Astrocyte of the spinal cord (primary cell): ENCODE results near the gene MRPL36.

ENCODE experiments used
- DNase-seq: peaks from one replicate; pipeline ENCODE4 v3.0.0; 2011; ENCODE audit warnings: low read depth, low spot score
- H3K4me3 ChIP-seq: 2 replicates; pipeline ENCODE4 v1.5.1; 2011; ENCODE audit warnings: low read depth, mild to moderate bottlenecking, low read length, moderate library complexity
- in situ Hi-C: cut with HindIII; loops from 2 replicates; pipeline ENCODE4 v1.10.0; 2017; ENCODE audit warnings: low sequenced_read_pairs
- TF ChIP-seq, protein P1 (sequence below): IDR thresholded peaks from 2 replicates; pipeline ENCODE4 v1.5.1; 2012; ENCODE audit warnings: low read depth, mild to moderate bottlenecking, low read length, inconsistent platforms

The MRPL36 gene

DNA sequence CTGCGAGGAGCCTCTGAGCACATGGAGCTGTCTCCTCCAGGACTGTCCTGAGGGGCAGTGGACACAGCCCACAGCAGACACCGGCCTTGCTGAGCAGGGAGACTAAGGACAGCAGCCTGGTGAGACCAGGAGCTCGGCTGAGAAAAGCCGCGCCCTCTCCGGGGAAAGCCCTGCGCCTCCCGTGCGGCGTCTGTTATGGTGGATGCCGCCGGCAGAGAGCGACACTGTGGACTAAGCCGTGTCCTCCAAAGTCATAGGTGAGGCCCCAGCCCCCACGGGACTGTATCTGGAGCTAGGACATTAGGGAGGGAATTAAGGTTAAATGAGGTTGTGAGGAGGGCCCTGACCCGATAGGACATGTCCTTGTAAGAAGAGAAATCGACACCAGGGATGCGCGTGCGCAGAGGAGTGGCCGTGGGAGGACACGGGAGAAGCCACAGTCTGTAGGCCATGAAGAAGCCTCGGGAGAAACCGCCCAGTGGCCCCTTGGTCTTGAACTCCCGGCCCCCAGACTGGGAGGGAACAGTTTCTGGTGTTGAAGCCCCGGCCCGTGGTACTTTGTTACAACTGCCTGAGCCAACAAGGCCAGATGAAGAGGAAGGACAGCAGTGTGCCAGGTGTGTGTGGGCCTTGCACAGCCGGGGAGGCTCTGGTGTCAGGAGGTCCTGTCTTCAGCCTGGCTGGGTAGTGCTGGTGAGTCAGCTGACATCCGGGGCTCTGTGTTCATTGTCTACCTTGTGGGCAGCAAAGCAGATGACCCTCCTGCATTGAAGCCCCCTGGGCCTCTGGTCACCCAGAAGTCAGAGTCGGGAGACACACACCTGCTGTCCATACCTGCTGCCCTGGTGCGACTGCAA is 22.1 kb downstream of the MRPL36 start:
- H3K4me3 ChIP-seq: no peak overlapping the region
- DNase-seq: no peak
- TF ChIP-seq, protein P1, sequence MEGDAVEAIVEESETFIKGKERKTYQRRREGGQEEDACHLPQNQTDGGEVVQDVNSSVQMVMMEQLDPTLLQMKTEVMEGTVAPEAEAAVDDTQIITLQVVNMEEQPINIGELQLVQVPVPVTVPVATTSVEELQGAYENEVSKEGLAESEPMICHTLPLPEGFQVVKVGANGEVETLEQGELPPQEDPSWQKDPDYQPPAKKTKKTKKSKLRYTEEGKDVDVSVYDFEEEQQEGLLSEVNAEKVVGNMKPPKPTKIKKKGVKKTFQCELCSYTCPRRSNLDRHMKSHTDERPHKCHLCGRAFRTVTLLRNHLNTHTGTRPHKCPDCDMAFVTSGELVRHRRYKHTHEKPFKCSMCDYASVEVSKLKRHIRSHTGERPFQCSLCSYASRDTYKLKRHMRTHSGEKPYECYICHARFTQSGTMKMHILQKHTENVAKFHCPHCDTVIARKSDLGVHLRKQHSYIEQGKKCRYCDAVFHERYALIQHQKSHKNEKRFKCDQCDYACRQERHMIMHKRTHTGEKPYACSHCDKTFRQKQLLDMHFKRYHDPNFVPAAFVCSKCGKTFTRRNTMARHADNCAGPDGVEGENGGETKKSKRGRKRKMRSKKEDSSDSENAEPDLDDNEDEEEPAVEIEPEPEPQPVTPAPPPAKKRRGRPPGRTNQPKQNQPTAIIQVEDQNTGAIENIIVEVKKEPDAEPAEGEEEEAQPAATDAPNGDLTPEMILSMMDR: no peak
- in situ Hi-C loops: no loop called here

DNA sequence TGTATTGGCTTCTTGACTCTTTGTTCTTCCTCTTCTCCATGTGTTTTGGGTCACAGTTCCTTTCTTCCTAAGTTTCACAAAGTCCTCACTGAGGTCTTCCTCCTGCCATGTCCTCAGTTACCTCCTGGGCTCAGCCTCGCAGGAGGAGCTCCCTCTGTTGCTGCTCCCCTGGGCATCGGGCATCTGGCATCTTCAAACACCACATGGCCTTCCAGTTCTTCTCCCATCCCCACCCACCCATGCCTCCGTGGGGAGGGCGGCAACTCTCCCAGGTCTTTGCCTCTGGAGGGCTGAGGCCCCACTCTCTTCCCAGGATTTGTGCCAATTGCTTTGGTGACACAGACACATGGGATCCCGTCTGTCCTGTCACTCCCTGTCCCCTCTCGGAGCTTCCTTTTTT is 22.8 kb downstream of the MRPL36 start:
- DNase-seq: no peak
- no peak overlapping the region for H3K4me3 ChIP-seq
- TF ChIP-seq, protein P1: no peak
- in situ Hi-C loops: no loop called here

DNA sequence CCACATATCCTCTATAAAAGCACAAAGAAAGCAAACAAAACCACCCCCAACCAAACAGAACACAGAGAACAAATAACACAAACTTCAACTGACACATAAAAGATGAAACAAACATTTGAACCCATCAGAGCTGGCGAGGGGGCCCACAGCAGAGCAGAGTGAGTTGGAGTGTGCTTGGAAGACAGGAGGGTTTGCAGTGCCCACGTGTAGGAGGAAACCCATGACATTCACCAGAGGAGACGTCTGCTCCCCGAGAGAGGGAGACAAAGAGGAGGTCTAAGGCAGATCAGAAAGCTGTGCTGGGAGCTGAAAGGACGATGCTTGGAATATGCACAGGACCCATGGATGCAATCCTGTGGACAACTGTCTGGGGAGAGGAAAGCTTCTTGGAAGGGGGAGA is 27.0 kb downstream of the MRPL36 start:
- DNase-seq: peak; percentile 33
- H3K4me3 ChIP-seq: no peak overlapping the region
- TF ChIP-seq, protein P1: peak; percentile 62
- in situ Hi-C loops: no loop called here

DNA sequence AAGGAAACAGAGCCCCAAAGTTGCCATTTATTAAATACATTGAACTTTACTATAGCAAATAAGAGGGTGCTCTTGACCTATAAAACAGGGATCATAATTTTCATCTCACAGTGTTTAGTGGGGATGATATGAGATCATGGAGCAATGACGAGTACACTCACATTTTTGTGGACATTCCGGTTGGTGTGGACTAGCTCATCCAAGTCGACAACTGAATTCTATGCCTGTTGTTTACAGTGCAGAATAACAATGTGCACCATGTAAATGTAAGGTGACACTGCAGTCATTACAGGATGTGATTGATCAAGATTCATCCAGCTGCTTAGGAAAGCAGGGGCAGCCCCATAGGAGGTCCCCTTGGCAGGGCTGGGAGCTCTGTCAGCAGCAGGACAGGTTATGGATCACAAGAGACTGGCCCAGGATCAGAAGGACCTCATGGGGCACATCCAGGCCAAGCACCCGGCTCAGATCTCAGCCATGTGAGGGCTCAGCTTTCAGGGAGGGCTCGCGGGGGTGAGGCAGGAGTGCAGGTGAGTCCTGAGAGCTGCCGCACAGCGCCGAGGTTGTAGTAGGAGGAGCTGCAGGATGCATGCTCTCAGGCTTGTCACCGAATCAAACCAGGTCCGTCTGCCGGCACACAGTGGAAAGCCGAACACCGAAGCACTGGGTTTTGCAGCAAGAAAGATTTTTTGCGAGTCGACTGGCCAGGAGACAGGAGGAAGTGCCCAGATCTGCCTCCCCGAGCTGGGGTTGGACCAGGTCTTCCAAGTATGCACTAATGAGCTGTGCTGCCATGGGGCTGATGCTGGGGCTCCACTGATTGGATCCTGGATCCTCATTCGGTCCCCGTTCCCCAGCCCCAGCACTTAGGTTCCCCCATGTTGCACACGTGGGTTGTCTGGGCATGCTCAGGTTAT is 28.2 kb downstream of the MRPL36 start:
- H3K4me3 ChIP-seq: no peak overlapping the region
- no peak for DNase-seq
- TF ChIP-seq, protein P1: no peak
- in situ Hi-C loops: no loop called here

DNA sequence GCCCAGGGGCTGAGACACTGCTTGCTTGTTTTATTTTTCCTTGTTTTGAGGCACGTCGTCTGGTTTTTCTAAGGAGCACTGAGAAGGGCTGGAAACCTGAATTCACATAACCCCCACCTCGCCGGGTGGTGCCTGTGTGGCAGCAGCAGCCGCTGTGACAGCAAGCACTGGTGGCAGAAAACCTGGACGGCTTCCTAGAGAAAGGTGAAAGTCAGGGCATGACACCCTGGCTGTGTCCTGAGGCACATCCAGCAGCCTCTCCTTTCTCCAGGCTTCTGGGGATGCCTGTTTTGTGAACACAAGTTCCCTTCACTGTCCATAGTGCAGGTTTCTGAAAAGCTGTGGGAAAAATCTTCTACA is 29.2 kb downstream of the MRPL36 start:
- no peak for DNase-seq
- TF ChIP-seq, protein P1: no peak
- in situ Hi-C loops: no loop called here
- no peak overlapping the region for H3K4me3 ChIP-seq

DNA sequence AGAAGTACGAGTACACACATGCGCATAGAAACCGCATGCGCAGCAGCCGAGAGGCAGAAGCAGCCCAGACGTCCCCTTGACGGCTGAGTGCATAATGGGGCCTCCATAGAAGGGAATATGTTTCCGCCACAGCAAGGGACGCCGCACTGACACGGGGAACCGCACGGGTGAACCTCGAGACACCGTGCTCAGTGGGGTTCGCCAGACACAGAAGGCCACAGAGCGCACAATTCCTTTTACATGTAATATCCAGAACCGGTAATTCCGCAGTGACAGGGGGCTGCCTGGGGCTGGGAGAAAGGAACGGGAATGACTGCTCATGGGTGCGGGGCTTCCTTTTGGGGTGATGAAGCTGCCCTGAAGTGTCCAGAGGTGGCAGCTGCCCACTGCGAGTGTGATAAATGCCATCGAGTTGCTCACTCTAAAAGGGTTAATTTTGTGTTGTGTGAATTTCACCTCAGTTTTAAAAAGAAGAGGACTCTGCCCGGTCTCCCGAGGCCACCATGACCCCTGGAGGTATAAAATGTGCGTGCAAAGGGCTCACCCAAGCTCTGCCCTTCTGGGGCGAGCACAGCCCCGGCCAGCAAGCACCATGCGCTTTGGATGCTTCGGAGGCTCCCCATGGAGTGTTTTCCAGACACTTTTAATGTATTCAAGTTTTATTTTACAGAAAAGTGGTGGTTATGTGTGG is 29.7 kb downstream of the MRPL36 start:
- in situ Hi-C loops: no loop called here
- no peak overlapping the region for H3K4me3 ChIP-seq
- DNase-seq: no peak
- TF ChIP-seq, protein P1: no peak
